Fibroblast of mammary gland (primary cell): ENCODE results near the gene INHBE.

Experiments
- DNase-seq: peaks from one replicate; pipeline ENCODE4 v3.0.0-alpha.2; 2010; ENCODE audit warnings: low read depth
- H3K4me3 ChIP-seq: 2 replicates; pipeline ENCODE4 v1.5.1; 2011; ENCODE audit warnings: low read depth, mild to moderate bottlenecking, low read length, moderate library complexity; ENCODE audit not compliant: control insufficient read depth
- CTCF ChIP-seq: conservative IDR thresholded peaks from 2 replicates; pipeline ENCODE4 v1.5.1; 2011; ENCODE audit warnings: low read depth, low read length, inconsistent platforms; ENCODE audit not compliant: control insufficient read depth, insufficient read depth

Gene INHBE

DNA sequence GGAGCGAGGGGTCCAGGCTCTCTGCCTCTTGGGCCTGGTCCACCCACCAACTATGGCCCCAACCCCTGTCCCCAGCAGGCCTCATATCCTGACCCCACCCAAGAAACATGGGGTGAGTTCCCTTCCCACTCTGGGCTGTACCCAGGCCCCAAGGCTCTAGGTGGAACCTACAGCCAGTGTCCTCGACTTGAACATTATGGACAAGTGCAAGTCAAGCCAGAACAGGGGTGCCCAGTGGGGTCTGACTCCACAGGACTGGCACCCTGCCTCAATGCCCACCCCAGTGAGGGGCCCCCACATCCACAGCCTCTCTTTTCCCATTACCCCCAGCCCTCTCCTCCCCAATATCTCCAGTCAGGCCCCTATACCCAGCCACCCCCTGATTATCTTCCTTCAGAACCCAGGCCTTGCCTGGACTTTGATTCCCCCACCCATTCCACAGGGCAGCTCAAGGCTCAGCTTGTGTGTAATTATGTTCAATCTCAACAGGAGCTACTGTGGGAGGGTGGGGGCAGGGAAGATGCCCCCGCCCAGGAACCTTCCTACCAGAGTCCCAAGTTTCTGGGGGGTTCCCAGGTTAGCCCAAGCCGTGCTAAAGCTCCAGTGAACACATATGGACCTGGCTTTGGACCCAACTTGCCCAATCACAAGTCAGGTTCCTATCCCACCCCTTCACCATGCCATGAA, 16.0 kb downstream of the INHBE start:
- no peak for TF ChIP-seq CTCF
- H3K4me3 ChIP-seq = no peak overlapping the region
- no peak for DNase-seq

DNA sequence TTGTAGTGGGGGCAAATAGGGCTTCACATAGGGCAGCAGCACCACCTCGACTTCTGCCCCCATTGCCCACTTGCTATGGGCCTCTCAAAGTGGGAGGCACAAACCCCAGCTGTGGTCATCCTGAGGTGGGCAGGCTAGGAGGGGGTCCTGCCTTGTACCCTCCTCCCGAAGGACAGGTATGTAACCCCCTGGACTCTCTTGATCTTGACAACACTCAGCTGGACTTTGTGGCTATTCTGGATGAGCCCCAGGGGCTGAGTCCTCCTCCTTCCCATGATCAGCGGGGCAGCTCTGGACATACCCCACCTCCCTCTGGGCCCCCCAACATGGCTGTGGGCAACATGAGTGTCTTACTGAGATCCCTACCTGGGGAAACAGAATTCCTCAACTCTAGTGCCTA, 16.6 kb downstream of the INHBE start:
- TF ChIP-seq CTCF = no peak
- no peak for DNase-seq
- H3K4me3 ChIP-seq = no peak overlapping the region

GRCh38 chr12:57472391-57472790, 17.3 kb downstream of the INHBE start:
- no peak for TF ChIP-seq CTCF
- no peak for DNase-seq

GRCh38 chr12:57473392-57473791, 18.3 kb downstream of the INHBE start:
- H3K4me3 ChIP-seq = no peak overlapping the region
- no peak for DNase-seq
- no peak for TF ChIP-seq CTCF

More at GRCh38 chr12:57472391-57472790, 17.3 kb downstream of the INHBE start:
- H3K4me3 ChIP-seq = no peak overlapping the region

- DNase-seq = no peak
- no peak for TF ChIP-seq CTCF
- no peak overlapping the region for H3K4me3 ChIP-seq
These were observed 18.8 kb downstream of the INHBE start for GRCh38 chr12:57473886-57474285.

GRCh38 chr12:57474430-57474829, 19.3 kb downstream of the INHBE start:
- no peak for DNase-seq
- no peak for TF ChIP-seq CTCF
- no peak overlapping the region for H3K4me3 ChIP-seq

DNA sequence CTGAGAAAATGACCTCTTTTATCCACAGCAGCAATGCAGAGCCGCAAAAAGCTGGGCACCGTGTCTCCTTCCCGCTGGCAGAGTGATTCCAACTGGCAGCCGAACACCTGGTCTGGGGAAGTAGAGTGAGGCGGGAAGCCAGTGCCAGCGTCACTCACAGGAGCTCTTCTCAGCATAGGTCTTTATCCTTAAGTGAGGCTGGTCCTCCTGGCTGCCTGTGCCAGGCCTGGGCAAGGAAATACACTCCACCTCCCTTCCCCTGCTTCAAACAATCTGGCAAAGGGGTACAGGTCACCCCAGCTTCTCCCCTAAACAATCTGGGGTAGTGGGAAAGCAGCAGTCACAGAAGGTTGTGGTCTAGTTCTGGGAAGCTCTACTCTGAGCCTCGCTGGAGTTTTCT, 19.8 kb downstream of the INHBE start:
- no peak for TF ChIP-seq CTCF
- no peak for DNase-seq

More for the DNA sequence above, 19.8 kb downstream of the INHBE start:
- H3K4me3 ChIP-seq = no peak overlapping the region
